ENCODE measurements around the gene MTA1. TPM values are rescaled to one million over a fixed set of nuclear protein-coding genes. Genes with fewer than 3 reads are reported as not detected.

The MTA1 gene
- total and polyA plus RNA-seq, 7 donors: 22.6 to 48.6 (median 41.1) TPM

DNA sequence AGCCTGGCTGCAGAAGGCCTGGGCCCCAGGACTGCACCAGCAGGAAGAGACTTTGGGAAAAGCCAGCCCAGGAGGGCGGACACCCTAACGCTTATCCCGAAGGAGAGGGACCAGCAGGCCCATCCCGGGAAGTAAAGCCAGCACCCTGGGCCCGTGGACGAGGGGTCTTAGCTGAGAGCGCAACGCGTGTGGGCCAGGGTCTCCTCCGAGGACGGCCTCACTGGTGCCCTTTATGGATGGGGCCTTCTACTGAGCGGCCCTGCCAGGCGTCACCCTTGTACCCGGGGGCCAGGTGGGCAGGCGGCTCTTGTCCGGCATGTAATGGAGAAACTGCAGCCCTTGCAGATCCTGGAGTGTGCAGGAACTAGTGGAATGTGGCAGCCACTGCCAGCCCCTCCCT lies 85.5 kb downstream of the MTA1 start:
- peaks cover 0 to 6% (median 0%) of the 10 kb centered on the region in 3 donors for H3K27me3 ChIP-seq (ENCODE audit: insufficient read depth in 3 of 3, low read length in 2 of 3)
- no peak for TF ChIP-seq CTCF (IDR thresholded peaks at IDR 0.05)
- H3K27ac ChIP-seq: no peak overlapping the region
- H3K4me1 ChIP-seq: no peaks in the 10 kb centered on the region
- H3K4me3 ChIP-seq: no peak overlapping the region
- intact Hi-C loops (cut with DNase I): no loop called here
- no peaks in the 10 kb centered on the region for H3K9me3 ChIP-seq
- H3K36me3 ChIP-seq (ENCODE audit: insufficient read depth in 1 of 2, low read depth in 1 of 2): no peaks in the 10 kb centered on the region
- DNase-seq (peak in 1 of 2 donors; percentile 23), ATAC-seq (no peak)
- WGBS, 3 donors: 85 to 91% (median 88%) methylated on average over 16 of the region's 16 CpGs

DNA sequence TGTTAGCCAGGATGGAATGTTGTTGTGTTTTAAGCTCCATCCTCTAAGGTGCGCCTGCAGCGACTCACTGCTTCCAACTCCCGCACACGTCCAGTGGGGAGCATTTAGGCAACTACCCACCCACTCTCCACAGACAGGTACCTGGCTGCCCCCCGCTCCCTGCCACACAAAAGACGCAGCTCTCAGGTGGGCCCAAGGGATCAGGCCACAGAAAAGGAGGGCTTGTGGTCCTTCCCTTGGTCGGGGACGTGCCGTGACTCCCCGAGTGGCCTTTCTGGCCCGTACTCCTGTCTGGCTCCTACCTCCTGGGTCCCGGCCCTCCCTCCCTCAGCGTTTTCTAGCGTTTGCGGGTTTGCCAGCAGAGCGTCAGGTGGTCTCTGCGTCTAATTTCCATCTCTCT lies 87.6 kb downstream of the MTA1 start:
- intact Hi-C loops (cut with DNase I): no loop called here
- no peak overlapping the region for H3K4me3 ChIP-seq
- WGBS, 3 donors: 72 to 82% (median 76%) methylated on average over 17 of the region's 17 CpGs
- no peaks in the 10 kb centered on the region for H3K36me3 ChIP-seq (ENCODE audit: insufficient read depth in 1 of 2, low read depth in 1 of 2)
- no peak for TF ChIP-seq CTCF (IDR thresholded peaks at IDR 0.05)
- no peak overlapping the region for H3K27ac ChIP-seq
- peak in 1 of 2 donors; percentile 30 for DNase-seq
- no peak for ATAC-seq
- H3K4me1 ChIP-seq: no peaks in the 10 kb centered on the region
- peaks cover 0 to 15% (median 0%) of the 10 kb centered on the region in 3 donors for H3K27me3 ChIP-seq (ENCODE audit: insufficient read depth in 3 of 3, low read length in 2 of 3)
- H3K9me3 ChIP-seq: no peaks in the 10 kb centered on the region

DNA sequence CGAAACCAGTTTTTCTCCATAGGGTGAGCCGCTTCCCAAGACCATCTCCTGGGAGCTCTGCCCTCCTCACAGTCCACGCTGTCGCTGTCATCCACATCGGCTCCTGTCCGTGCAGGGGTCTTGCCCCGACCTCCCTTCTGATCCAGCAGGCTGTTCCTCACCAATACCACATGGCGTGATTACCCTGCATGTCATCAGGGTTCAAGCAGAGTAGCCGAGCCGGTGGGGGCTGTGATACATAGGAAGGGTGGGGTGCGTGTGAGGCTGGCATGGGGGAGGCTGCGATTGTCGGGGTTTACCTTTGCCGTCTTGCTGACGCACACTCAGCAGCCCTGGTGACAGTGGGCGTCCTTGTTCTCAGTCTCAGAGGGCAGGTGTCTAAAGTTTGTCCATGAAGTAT lies 88.4 kb downstream of the MTA1 start:
- no peak overlapping the region for H3K27ac ChIP-seq
- no peak overlapping the region for H3K4me3 ChIP-seq
- H3K9me3 ChIP-seq: no peaks in the 10 kb centered on the region
- no peaks in the 10 kb centered on the region for H3K36me3 ChIP-seq (ENCODE audit: insufficient read depth in 1 of 2, low read depth in 1 of 2)
- H3K4me1 ChIP-seq: no peaks in the 10 kb centered on the region
- no peak for TF ChIP-seq CTCF (IDR thresholded peaks at IDR 0.05)
- peaks cover 0 to 22% (median 1%) of the 10 kb centered on the region in 3 donors for H3K27me3 ChIP-seq (ENCODE audit: insufficient read depth in 3 of 3, low read length in 2 of 3)
- no peak for ATAC-seq
- peak in 1 of 2 donors; percentile 34 for DNase-seq
- intact Hi-C loops (cut with DNase I): no loop called here
- 76 to 85% (median 84%) methylated on average over 16 of the region's 16 CpGs for WGBS, 3 donors

DNA sequence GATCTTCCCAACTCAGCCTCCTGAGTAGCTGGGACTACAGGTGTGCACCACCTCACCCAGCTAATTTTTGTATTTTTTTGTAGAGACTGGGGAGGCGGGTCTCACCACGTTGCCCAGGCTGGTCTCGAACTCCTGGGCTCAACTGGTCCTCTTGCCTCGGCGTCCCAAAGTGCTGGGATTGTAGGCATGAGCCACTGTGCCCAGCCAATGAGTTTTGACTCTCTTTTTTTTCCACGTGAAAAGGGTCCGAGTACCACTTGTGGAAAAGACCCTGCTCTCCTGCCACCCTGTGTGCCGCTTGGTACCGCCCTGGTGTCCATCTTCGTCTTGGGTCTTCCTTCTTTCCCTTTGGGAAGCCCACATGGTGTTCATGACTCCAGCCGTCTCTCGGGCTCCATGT lies 89.0 kb downstream of the MTA1 start:
- DNase-seq (peak in 1 of 2 donors; percentile 43), ATAC-seq (no peak)
- Histone ChIP-seq H3K9me3 (no peaks in the 10 kb centered on the region), H3K27me3 (ENCODE audit: insufficient read depth in 3 of 3, low read length in 2 of 3) (peaks cover 0 to 28% (median 1%) of the 10 kb centered on the region in 3 donors), H3K36me3 (ENCODE audit: insufficient read depth in 1 of 2, low read depth in 1 of 2) (no peaks in the 10 kb centered on the region), H3K4me1 (no peaks in the 10 kb centered on the region), H3K27ac (no peak overlapping the region), H3K4me3 (no peak overlapping the region)
- intact Hi-C loops (cut with DNase I): no loop called here
- no peak for TF ChIP-seq CTCF (IDR thresholded peaks at IDR 0.05)
- 86 to 90% (median 89%) methylated on average over 12 of the region's 12 CpGs for WGBS, 3 donors

DNA sequence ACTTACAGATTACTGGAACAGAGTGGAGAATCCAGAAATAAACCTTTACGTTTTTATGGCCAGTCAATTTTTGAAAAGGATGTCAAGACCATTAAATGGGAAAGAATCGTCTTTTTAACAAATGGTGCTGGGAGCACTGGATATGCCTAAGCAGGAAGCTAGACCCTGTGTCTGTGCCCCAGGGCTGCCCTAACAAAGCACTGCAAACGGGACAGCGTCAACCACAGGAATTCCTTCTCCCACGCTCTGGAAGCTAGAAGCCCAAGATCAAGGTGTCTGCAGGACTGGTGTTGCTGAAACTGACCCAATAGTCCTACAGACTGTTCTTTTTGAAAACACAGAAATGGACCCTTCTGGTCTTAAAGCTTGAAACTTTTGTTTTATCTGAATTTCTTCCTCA lies 97.5 kb downstream of the MTA1 start:
- Histone ChIP-seq H3K9me3 (no peaks in the 10 kb centered on the region), H3K4me1 (no peaks in the 10 kb centered on the region), H3K27ac (no peak overlapping the region), H3K27me3 (ENCODE audit: insufficient read depth in 3 of 3, low read length in 2 of 3) (peaks cover 0 to 34% (median 5%) of the 10 kb centered on the region in 3 donors), H3K4me3 (no peak overlapping the region), H3K36me3 (ENCODE audit: insufficient read depth in 1 of 2, low read depth in 1 of 2) (no peaks in the 10 kb centered on the region)
- intact Hi-C loops (cut with DNase I): no loop called here
- TF ChIP-seq CTCF (IDR thresholded peaks at IDR 0.05): no peak
- 50 to 63% (median 58%) methylated on average over 5 of the region's 5 CpGs for WGBS, 3 donors
- no peak for ATAC-seq
- peak in 1 of 2 donors; percentile 12 for DNase-seq

All from psoas muscle (tissue), 8 donors.